Measurements from ENCODE around the gene ETFB.

ETFB gene

DNA sequence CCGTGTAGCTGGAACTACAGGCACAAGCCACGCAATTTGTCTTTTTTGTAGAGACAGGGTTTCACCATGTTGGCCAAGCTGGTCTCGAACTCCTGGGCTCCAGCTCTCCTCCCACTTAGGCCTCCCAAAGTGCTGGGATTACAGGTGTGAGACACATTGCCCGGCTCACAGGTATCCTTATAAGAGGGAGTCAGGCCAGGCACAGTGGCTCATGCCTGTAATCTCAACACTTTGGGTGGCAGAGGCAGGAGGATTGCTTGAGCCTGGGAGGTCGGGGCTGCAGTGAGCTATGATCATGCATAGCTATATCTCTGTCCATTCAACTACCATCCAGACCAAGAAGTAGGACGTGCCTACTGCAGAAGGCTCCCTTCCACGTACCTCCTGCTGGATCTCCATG is 64.9 kb downstream of the ETFB start:
- H3K4me3 ChIP-seq (ENCODE audit: low read depth, low read length): no peak overlapping the region
- TF ChIP-seq, protein P1, sequence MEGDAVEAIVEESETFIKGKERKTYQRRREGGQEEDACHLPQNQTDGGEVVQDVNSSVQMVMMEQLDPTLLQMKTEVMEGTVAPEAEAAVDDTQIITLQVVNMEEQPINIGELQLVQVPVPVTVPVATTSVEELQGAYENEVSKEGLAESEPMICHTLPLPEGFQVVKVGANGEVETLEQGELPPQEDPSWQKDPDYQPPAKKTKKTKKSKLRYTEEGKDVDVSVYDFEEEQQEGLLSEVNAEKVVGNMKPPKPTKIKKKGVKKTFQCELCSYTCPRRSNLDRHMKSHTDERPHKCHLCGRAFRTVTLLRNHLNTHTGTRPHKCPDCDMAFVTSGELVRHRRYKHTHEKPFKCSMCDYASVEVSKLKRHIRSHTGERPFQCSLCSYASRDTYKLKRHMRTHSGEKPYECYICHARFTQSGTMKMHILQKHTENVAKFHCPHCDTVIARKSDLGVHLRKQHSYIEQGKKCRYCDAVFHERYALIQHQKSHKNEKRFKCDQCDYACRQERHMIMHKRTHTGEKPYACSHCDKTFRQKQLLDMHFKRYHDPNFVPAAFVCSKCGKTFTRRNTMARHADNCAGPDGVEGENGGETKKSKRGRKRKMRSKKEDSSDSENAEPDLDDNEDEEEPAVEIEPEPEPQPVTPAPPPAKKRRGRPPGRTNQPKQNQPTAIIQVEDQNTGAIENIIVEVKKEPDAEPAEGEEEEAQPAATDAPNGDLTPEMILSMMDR (IDR thresholded peaks at IDR 0.05; ENCODE audit: borderline replicate concordance, insufficient read depth, low read depth, low read length): no peak

DNA sequence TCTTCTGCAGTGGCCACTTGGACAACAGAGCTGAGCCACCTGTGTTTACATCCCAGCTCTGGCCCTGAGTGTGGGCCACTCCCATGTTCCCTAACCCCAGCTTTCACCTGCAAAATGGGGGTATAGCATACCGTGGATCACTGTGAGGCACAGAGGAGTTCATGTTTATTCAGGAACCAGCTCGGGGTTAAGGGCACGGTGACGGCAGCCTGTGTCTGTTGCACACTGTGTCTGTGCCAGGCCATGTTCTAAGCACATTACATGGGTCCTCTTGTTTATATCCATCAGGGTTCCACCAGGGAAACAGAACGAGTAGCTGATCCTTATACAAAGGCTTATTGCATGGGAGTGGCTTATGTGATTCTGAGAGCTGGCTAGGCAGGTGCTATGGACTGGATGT is 68.8 kb downstream of the ETFB start:
- H3K4me3 ChIP-seq (ENCODE audit: low read depth, low read length): no peak overlapping the region
- TF ChIP-seq, protein P1 (IDR thresholded peaks at IDR 0.05; ENCODE audit: borderline replicate concordance, insufficient read depth, low read depth, low read length): no peak

DNA sequence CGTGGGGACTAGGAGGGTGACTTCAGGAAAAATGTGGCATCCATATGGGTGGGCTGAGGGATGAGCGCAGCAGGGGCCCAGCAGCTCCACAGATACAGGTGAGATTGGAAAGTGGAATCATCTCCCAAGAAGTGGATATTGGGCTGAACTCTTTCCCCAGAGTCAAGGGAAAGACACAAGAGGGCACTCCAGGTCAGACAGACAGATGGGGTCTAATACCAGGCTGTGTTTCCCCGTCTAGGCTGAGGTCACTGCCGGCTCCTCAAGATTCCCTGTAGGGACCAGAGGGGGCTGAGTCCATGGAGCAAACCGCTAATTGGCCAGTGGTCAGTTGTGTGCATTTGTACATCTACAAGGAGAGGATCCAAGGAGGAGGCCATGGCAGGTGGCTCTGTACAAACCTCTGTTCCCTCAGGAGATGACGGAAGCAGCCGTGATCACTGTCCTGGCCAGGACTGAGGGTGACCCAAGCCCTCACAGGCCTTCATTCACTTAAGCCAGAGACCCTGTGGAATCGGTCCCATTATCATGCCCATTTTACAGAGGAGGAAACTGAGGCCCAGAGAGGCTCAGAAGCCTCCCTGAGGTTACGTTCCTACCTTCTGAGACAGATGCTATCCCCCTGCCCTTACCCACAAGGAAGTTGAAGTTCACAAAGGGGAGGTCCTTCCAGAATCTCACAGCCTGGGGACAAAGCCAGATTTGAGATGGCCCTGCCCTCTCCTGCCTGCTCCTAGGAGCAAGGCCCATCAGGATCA is 69.7 kb downstream of the ETFB start:
- no peak overlapping the region for H3K4me3 ChIP-seq (ENCODE audit: low read depth, low read length)
- TF ChIP-seq, protein P1 (IDR thresholded peaks at IDR 0.05; ENCODE audit: borderline replicate concordance, insufficient read depth, low read depth, low read length): no peak; the same call in 1 of the 2 replicates

DNA sequence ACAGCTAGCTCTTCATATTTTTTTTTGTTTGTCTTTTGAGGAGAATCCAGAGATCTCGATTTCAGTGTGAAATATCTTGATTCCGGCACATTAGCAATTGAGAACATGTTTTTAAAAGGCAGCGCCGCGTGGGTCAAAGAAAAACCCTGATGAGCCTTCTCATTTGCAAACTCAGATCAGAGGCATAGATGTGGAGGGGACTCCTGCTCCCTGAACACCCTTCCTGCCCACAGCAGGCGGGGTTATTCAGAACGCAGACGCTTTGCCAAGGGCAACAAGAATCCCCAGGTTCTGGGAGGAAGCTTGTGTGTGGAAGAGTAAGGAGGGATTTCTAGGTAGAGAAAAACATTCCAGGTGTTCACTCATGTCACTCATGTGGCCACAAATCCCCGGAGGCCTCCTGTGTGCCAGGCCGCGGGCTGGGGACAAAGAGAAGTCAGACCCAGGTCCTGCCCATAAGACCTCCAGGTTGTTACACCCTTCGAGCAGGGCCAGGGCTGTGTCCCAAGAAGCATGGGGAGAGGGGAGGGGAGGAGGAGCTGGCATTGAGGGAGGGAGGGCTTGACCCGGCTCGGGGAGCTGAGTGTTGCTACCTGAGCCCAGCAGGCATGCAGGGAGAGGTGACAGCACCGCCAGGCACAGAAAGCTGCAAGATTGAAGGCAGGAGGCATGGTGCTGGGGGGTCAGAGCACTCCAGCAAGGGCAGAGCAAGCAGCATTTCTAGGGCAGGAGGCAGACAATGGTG is 70.6 kb downstream of the ETFB start:
- no peak overlapping the region for H3K4me3 ChIP-seq (ENCODE audit: low read depth, low read length)
- TF ChIP-seq, protein P1 (IDR thresholded peaks at IDR 0.05; ENCODE audit: borderline replicate concordance, insufficient read depth, low read depth, low read length): no peak

Measured in GM12875 (cell line).